PFSK-1 (cell line): ENCODE results near the gene PEAK1.

Experiments
- FOXP2 ChIP-seq: optimal IDR thresholded peaks from 2 replicates; pipeline ENCODE3; 2011; ENCODE audit warnings: borderline replicate concordance, control low read depth, inconsistent platforms; ENCODE audit not compliant: insufficient read depth; ENCODE audit errors: extremely low read length, extremely low read depth
- POLR2AphosphoS5 ChIP-seq: IDR thresholded peaks from 2 replicates; pipeline ENCODE4 v1.6.1; 2012; ENCODE audit warnings: low read depth, mild to moderate bottlenecking, control low read depth, low read length, moderate library complexity
- REST ChIP-seq, 2 experiments: IDR thresholded peaks; 2 replicates each; pipeline versions ENCODE4 v1.6.1 to v1.8.0; 2011 to 2012; ENCODE audit warnings: low read depth in 2 of 2, low read length in 2 of 2, control low read depth in 1 of 2, inconsistent platforms in 1 of 2, mild to moderate bottlenecking in 1 of 2, moderate library complexity in 1 of 2; ENCODE audit not compliant: insufficient read depth in 1 of 2
- SIN3A ChIP-seq: IDR thresholded peaks from 2 replicates; pipeline ENCODE4 v1.6.1; 2012; ENCODE audit warnings: mild to moderate bottlenecking, low read length, moderate library complexity, borderline replicate concordance; ENCODE audit not compliant: insufficient read depth
- TAF1 ChIP-seq: IDR thresholded peaks from 2 replicates; pipeline ENCODE4 v1.6.1; 2012; ENCODE audit warnings: low read length, control low read depth, borderline replicate concordance; ENCODE audit not compliant: insufficient read depth

The PEAK1 gene

GRCh38 chr15:77356305-77356704 lies 63.6 kb downstream of the PEAK1 start:
- TF ChIP-seq POLR2AphosphoS5, result no peak
- TF ChIP-seq SIN3A, result no peak
- no peak for TF ChIP-seq REST (IDR thresholded peaks at IDR 0.05; ENCODE audit: insufficient read depth in 1 of 2, low read depth in 2 of 2, low read length in 2 of 2)
- no peak for TF ChIP-seq FOXP2
- TF ChIP-seq TAF1, result no peak

GRCh38 chr15:77355321-77355720 lies 64.6 kb downstream of the PEAK1 start:
- no peak for TF ChIP-seq SIN3A
- TF ChIP-seq REST (IDR thresholded peaks at IDR 0.05; ENCODE audit: insufficient read depth in 1 of 2, low read depth in 2 of 2, low read length in 2 of 2), result no peak
- TF ChIP-seq FOXP2, result no peak
- no peak for TF ChIP-seq POLR2AphosphoS5
- TF ChIP-seq TAF1, result no peak

GRCh38 chr15:77354063-77354462 lies 65.8 kb downstream of the PEAK1 start:
- TF ChIP-seq FOXP2 (no peak), POLR2AphosphoS5 (no peak), TAF1 (no peak), SIN3A (no peak), REST (IDR thresholded peaks at IDR 0.05; ENCODE audit: insufficient read depth in 1 of 2, low read depth in 2 of 2, low read length in 2 of 2) (no peak)

- TF ChIP-seq POLR2AphosphoS5 (no peak), SIN3A (no peak), TAF1 (no peak), FOXP2 (no peak), REST (IDR thresholded peaks at IDR 0.05; ENCODE audit: insufficient read depth in 1 of 2, low read depth in 2 of 2, low read length in 2 of 2) (no peak)
These were observed 67.0 kb downstream of the PEAK1 start for GRCh38 chr15:77352887-77353286.

GRCh38 chr15:77350792-77351191 lies 69.1 kb downstream of the PEAK1 start:
- no peak for TF ChIP-seq TAF1
- no peak for TF ChIP-seq FOXP2
- TF ChIP-seq POLR2AphosphoS5, result no peak
- no peak for TF ChIP-seq SIN3A
- no peak for TF ChIP-seq REST (IDR thresholded peaks at IDR 0.05; ENCODE audit: insufficient read depth in 1 of 2, low read depth in 2 of 2, low read length in 2 of 2)
